Measurements from ENCODE around the gene ATP5F1D. TPM values are rescaled to one million over a fixed set of nuclear protein-coding genes. Genes with fewer than 3 reads are reported as not detected.

The ATP5F1D gene
- total and polyA plus RNA-seq, 2 of the 13 experiments (the other 11 are each of a cell fraction or from before 2014, with no cell fraction given), result 39.4 to 78.7 TPM

GRCh38 chr19:1214299-1214861 lies 27.2 kb upstream of the ATP5F1D start:
- no TSS peak for BruUV-seq (replicated peaks)

GRCh38 chr19:1214862-1215731 lies 26.5 kb upstream of the ATP5F1D start:
- TF ChIP-seq AGO2 (optimal IDR thresholded peaks at IDR 0.05; ENCODE audit: low read depth, low read length) (peak; percentile 20), MAZ (IDR thresholded peaks at IDR 0.05; ENCODE audit: borderline replicate concordance, low read depth, low read length) (no peak), MAZ (CRISPR knock-in tag; IDR thresholded peaks at IDR 0.05; ENCODE audit: low read depth) (no peak)
- H2AFZ ChIP-seq (ENCODE audit: low read length), result no peak overlapping the region
- in situ Hi-C loops (cut with HindIII; ENCODE audit: extremely low pct_ligation_motif_present, low pct_unique_long_range_greater_than_20kb) (no loop called here), intact Hi-C loops (cut with micrococcal nuclease; ENCODE audit: unreplicated experiment) (no loop called here)
- H3K9me3 ChIP-seq (ENCODE audit: low read length), result no peaks in the 10 kb centered on the region
- 98% methylated on average over 5 of the region's 26 CpGs for WGBS (ENCODE audit: low lambda C conversion rate)
- CTCF ChIA-PET (ENCODE audit: low intra/inter-chr PET ratio, low total read pairs), result no interaction called here
- POLR2A ChIA-PET, result no interaction called here
- ATAC-seq, result no peak
- H3K27ac ChIP-seq (ENCODE audit: extremely low read length, insufficient read depth, low read length), result no peak overlapping the region
- FAIRE-seq, result no peak
- no peaks in the 10 kb centered on the region for H3K27me3 ChIP-seq (ENCODE audit: control insufficient read depth in 1 of 2, insufficient read depth in 2 of 2, low read length in 2 of 2)
- H3K9ac ChIP-seq (ENCODE audit: insufficient read depth, low read depth, low read length), result no peak overlapping the region
- H3K79me2 ChIP-seq (ENCODE audit: insufficient read depth, low read length), result peaks cover 80% of the 10 kb centered on the region
- no peak overlapping the region for H3K4me2 ChIP-seq (ENCODE audit: low read depth, low read length)
- peaks cover 11 to 29% of the 10 kb centered on the region in 2 experiments; a peak in 4 of 5 replicates for H3K36me3 ChIP-seq (replicated peaks in 1 of 2; ENCODE audit: control insufficient read depth in 1 of 2, insufficient read depth in 2 of 2, low read length in 2 of 2)
- no peak overlapping the region for H3K4me3 ChIP-seq (replicated peaks in 1 of 3; ENCODE audit: insufficient read depth in 1 of 3, low read depth in 2 of 3, low read length in 3 of 3)
- no TSS peak for BruUV-seq (replicated peaks)
- no peak for DNase-seq (ENCODE audit: low spot score)
- H4K20me1 ChIP-seq (ENCODE audit: insufficient read depth, low read length), result peaks cover 48% of the 10 kb centered on the region
- peaks cover 42% of the 10 kb centered on the region for H3K4me1 ChIP-seq (ENCODE audit: insufficient read depth, low read length)

More at GRCh38 chr19:1214299-1214861, 27.2 kb upstream of the ATP5F1D start:
- ChIA-PET CTCF (ENCODE audit: low intra/inter-chr PET ratio, low total read pairs) (no interaction called here), POLR2A (interaction anchor here (0.6 to 0.7 kb wide), 2 partner anchors 18 to 189 kb away, joined by 3 read pairs; no protein-coding TSS in a partner anchor)
- Histone ChIP-seq H3K4me1 (ENCODE audit: insufficient read depth, low read length) (peaks cover 48% of the 10 kb centered on the region), H3K79me2 (ENCODE audit: insufficient read depth, low read length) (peaks cover 87% of the 10 kb centered on the region), H3K36me3 (replicated peaks in 1 of 2; ENCODE audit: control insufficient read depth in 1 of 2, insufficient read depth in 2 of 2, low read length in 2 of 2) (peaks cover 14 to 34% of the 10 kb centered on the region in 2 experiments; a peak in 4 of 5 replicates), H3K9ac (ENCODE audit: insufficient read depth, low read depth, low read length) (no peak overlapping the region), H3K4me2 (ENCODE audit: low read depth, low read length) (no peak overlapping the region), H4K20me1 (ENCODE audit: insufficient read depth, low read length) (peaks cover 54% of the 10 kb centered on the region), H3K27me3 (ENCODE audit: control insufficient read depth in 1 of 2, insufficient read depth in 2 of 2, low read length in 2 of 2) (no peaks in the 10 kb centered on the region), H3K27ac (ENCODE audit: extremely low read length, insufficient read depth, low read length) (no peak overlapping the region), H2AFZ (ENCODE audit: low read length) (no peak overlapping the region), H3K9me3 (ENCODE audit: low read length) (no peaks in the 10 kb centered on the region), H3K4me3 (replicated peaks in 1 of 3; ENCODE audit: insufficient read depth in 1 of 3, low read depth in 2 of 3, low read length in 3 of 3) (no peak overlapping the region)
- no peak for ATAC-seq
- no peak for FAIRE-seq
- intact Hi-C loops (cut with micrococcal nuclease; ENCODE audit: unreplicated experiment) (no loop called here), in situ Hi-C loops (cut with HindIII; ENCODE audit: extremely low pct_ligation_motif_present, low pct_unique_long_range_greater_than_20kb) (no loop called here)
- DNase-seq (ENCODE audit: low spot score), result no peak
- 95% methylated on average over 17 of the region's 21 CpGs for WGBS (ENCODE audit: low lambda C conversion rate)
- TF ChIP-seq CREBL2 (CRISPR knock-in tag; IDR thresholded peaks at IDR 0.05; ENCODE audit: borderline replicate concordance), result no peak
- TF ChIP-seq HES4 (CRISPR knock-in tag; IDR thresholded peaks at IDR 0.05; ENCODE audit: borderline replicate concordance), result no peak
- TF ChIP-seq JUNB (CRISPR knock-in tag; IDR thresholded peaks at IDR 0.05; ENCODE audit: borderline replicate concordance), result no peak
- TF ChIP-seq RXRA (CRISPR knock-in tag; IDR thresholded peaks at IDR 0.05), result no peak
- 0 out of 2 replicates have a peak, but pooled peaks have one; percentile 2 for TF ChIP-seq RBFOX2 (IDR thresholded peaks at IDR 0.05; ENCODE audit: low read depth, low read length)

Data from HepG2 (cell line).